Spinal cord (tissue), 10 donors: ENCODE measurements around the gene TEX50. TPM values are rescaled to one million over a fixed set of nuclear protein-coding genes. Genes with fewer than 3 reads are reported as not detected.
"Not testable (repeated sequence)": the region's sequence is repeated elsewhere in the genome, so short reads cannot be mapped to it uniquely, and the experiment has no call there.

ENCODE experiments used
- DNase-seq, 6 donors: peaks; one replicate each; pipeline versions ENCODE4 v3.0.0 to v3.0.0-alpha.2; 2013 to 2015; ENCODE audit warnings: low spot score in 6 of 6, low read depth in 4 of 6
- H3K27ac ChIP-seq: one replicate; pipeline ENCODE4 v1.5.1; 2013; ENCODE audit warnings: low read depth, low read length, control low read depth
- H3K27me3 ChIP-seq: one replicate; pipeline ENCODE4 v1.6.1; 2013; ENCODE audit warnings: low read length; ENCODE audit not compliant: control insufficient read depth, insufficient read depth
- H3K36me3 ChIP-seq: one replicate; pipeline ENCODE4 v1.6.1; 2013; ENCODE audit warnings: low read length; ENCODE audit not compliant: control insufficient read depth, insufficient read depth
- H3K4me1 ChIP-seq: one replicate; pipeline ENCODE4 v1.6.1; 2013; ENCODE audit warnings: low read length; ENCODE audit not compliant: control insufficient read depth, insufficient read depth
- H3K4me3 ChIP-seq: one replicate; pipeline ENCODE4 v1.5.1; 2013; ENCODE audit warnings: low read depth, low read length, control low read depth
- H3K9me3 ChIP-seq: one replicate; pipeline ENCODE4 v1.6.1; 2013; ENCODE audit warnings: low read length; ENCODE audit not compliant: control insufficient read depth, insufficient read depth
- WGBS: methylation state at CpG from one replicate; pipeline ENCODE4 v1.1.5; 2013; ENCODE audit warnings: missing lambda C conversion rate; ENCODE audit not compliant: insufficient coverage; 5-methylcytosine and 5-hydroxymethylcytosine counted together
- long read RNA-seq, 4 donors: transcript quantifications; one replicate each; lab custom pipeline, GENCODE V29; 2026
- polyA plus RNA-seq, 2 donors: library from polyadenylated mRNA; unstranded; fragments of 120-200 nt; gene quantifications; one replicate each; pipeline ENCODE4 v1.2.1, GENCODE V29; 2013; ENCODE audit not compliant: insufficient read length in 2 of 2
- total RNA-seq, 2 donors: library from RNA; depleted of rRNA in 1 of 2; stranded (reverse); fragments of 120-200 nt in 1 of 2; fragments of >200 nt in 1 of 2; gene quantifications; one replicate each; pipeline versions ENCODE4 v1.2.3 to v1.2.4, GENCODE V29; 2013 to 2014
- donor health status: healthy.

Gene TEX50, protein sequence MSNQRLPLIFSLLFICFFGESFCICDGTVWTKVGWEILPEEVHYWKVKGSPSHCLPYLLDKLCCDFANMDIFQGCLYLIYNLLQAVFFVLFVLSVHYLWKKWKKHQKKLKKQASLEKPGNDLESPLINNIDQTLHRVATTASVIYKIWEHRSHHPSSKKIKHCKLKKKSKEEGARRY
- total RNA-seq (not detected), polyA plus RNA-seq (not detected)
- long read RNA-seq, donor 1, result 0 reads
- long read RNA-seq, donor 2, result 0 reads
- long read RNA-seq, donor 3, result 0 reads
- long read RNA-seq, donor 4, result 0 reads

DNA sequence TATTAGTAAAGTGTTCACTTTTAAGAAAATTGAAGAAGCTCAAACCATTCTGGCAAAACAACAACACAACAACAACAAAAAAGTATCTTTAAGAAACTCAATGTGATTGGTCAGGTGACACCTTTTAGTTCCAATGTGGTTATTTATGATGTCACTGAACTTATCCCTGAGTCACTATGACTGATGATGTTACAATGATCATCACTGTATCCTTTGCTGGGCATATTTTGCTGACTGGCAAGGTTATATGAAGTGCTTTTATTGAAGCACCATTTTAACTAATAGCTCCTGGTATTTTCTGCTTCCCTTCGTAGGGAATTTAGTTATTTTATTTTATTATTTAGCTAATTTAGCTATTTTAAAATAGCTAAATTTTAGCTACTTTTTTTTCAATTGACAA lies at the start of gene TEX50:
Gene TEX50 (plus strand): TSS at position 223 of the 400 bp plus-strand sequence. CDS start 184 bp downstream, outside the sequence.
- H3K27ac ChIP-seq, result no peak within 1 kb of the TSS
- no peak for DNase-seq
- H3K36me3 ChIP-seq, result no peaks in the 10 kb centered on the region
- H3K9me3 ChIP-seq, result no peaks in the 10 kb centered on the region
- H3K4me1 ChIP-seq, result no peaks in the 10 kb centered on the region
- H3K27me3 ChIP-seq, result no peaks in the 10 kb centered on the region
- WGBS, result no CpG with 5 or more reads among the region's 1 CpG
- no peak within 1 kb of the TSS for H3K4me3 ChIP-seq

DNA sequence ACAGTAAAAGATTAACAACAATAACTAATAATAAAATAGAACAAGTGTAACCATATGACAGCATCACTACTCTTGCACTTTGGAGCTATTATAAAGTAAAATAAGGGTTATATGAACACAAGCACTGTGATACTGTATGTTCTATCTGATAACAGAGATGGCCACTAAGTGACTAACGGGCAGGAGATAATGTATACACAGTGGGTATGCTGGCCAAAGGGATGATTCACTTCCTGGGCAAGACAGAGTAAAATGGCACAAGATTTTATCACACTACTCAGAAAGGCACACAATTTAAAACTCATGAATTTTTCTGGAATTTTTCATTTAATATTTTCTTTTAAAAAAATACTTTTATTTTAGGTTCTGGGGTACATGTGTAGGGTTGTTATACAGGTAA lies 44.6 kb upstream of the TEX50 start:
- Histone ChIP-seq H3K27me3 (no peaks in the 10 kb centered on the region), H3K4me1 (no peaks in the 10 kb centered on the region), H3K4me3 (no peak overlapping the region), H3K36me3 (no peaks in the 10 kb centered on the region), H3K9me3 (peaks cover 4% of the 10 kb centered on the region), H3K27ac (no peak overlapping the region)
- no peak for DNase-seq
- WGBS, result no CpG with 5 or more reads among the region's 1 CpG

DNA sequence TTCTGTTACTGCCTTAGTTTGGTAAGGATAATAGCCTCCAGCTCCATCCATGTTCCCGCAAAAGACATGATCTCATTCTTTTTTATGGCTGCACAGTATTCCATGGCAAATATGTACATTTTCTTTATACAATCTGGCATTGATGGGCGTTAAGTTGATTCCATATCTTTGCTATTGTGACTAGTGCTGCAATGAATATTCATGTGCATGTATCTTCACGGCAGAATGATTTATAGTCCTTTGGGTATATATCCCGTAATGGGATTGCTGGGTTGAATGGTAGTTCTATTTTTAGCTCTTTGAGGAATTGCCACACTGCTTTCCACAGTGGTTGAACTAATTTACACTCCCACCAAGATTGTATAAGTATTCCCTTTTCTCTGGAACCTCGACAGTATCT lies 44.0 kb upstream of the TEX50 start:
- no CpG with 5 or more reads among the region's 5 CpGs for WGBS
- H3K9me3 ChIP-seq, H3K4me3 ChIP-seq, DNase-seq, H3K4me1 ChIP-seq, H3K36me3 ChIP-seq, H3K27ac ChIP-seq, H3K27me3 ChIP-seq: not testable (repeated sequence)

DNA sequence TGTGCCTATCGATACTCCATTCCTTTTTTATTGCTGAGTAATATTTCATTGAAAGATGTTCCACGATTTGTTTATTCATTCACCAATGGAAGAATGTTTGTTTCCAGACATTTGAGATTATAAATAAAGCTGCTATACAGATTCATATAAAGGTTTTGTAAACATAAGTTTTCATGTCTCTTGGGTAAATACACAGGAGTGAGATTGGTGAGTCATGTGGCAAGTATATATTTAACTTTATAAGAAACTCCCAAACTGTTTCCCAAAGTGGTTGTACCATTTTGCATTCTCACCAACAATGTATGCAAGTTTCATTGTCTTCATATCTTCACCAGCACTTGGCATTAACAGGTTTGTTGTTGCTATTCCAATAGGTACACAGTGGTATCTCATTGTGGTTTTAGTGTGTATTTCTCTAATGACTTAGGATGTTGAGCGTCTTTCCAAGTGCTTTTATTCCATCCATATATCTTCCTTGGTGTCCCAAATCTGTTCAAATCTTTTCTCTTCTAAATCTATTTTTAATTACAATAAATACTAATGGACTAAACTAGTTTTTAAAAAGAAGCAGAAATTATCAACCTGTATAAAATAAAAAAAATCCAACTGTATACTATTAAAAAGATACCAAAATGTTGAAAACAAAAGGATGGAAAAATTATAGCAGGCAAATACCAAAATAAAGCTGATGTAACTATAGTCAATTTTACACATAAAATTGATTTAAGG lies 38.9 kb upstream of the TEX50 start:
- no peak overlapping the region for H3K27ac ChIP-seq
- no peaks in the 10 kb centered on the region for H3K27me3 ChIP-seq
- H3K4me1 ChIP-seq, result no peaks in the 10 kb centered on the region
- no peak for DNase-seq
- H3K4me3 ChIP-seq, result no peak overlapping the region
- peaks cover 6% of the 10 kb centered on the region for H3K9me3 ChIP-seq
- no peaks in the 10 kb centered on the region for H3K36me3 ChIP-seq
- no CpG with 5 or more reads among the region's 3 CpGs for WGBS

DNA sequence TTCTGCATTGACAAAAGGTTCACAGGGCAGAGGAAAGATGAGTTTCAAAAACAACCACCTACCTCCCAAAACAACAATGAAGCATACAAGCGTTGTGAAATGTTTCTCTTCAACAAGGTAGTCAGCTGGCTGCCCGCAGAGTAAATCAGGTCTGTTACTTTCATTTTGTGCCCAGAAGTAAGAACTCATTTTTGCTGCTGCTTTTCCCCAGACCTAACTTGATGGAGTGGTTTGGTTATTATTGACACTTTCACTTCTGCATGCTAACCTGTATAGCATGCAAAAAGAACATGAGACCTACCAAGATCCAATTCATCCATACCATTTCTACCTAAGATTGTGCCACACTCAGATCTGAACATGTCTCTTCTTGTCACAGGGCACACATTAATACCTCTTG lies 33.5 kb upstream of the TEX50 start:
- H3K27ac ChIP-seq, result no peak overlapping the region
- no CpG with 5 or more reads among the region's 2 CpGs for WGBS
- H3K36me3 ChIP-seq, result no peaks in the 10 kb centered on the region
- H3K4me3 ChIP-seq, result no peak overlapping the region
- H3K4me1 ChIP-seq, result no peaks in the 10 kb centered on the region
- DNase-seq, result no peak
- no peaks in the 10 kb centered on the region for H3K27me3 ChIP-seq
- H3K9me3 ChIP-seq, result no peaks in the 10 kb centered on the region

DNA sequence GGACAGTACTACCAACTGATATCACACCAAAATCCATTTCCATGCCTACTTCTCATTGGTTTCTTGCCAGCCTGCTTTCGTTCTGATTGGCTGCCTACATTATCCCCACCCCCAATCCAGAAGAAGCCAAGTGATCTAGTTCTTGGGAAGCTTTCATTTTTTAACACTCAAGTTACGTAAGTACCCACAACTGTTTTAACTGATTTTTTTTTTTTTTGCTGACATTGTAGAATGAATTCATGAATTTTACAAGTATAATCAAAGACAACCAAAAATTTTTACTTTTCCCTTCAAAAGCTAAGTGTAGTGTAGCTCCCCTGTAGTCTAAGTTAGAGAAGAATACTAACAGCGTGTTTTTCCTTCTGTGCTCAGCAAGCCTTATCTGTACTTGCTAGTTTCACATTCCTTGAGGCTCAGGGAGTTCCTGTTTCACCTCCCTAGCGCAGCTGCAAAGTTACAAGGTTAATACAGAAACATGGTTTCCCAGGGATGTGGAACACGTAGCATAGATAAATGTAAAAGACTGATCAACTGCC lies 32.0 kb upstream of the TEX50 start, which contains the start of gene SLC9C2:
Gene SLC9C2 (minus strand): TSS at position 17 of the 536 bp plus-strand sequence. CDS start 1,296 bp downstream, outside the sequence.
- Histone ChIP-seq H3K27me3 (no peaks in the 10 kb centered on the region), H3K9me3 (no peaks in the 10 kb centered on the region), H3K36me3 (no peaks in the 10 kb centered on the region), H3K4me1 (no peaks in the 10 kb centered on the region), H3K4me3 (no peak within 1 kb of the TSS), H3K27ac (no peak within 1 kb of the TSS)
- DNase-seq, result peak in 1 of 6 donors; percentile 2
- 93% methylated on average over 3 of the region's 5 CpGs for WGBS

DNA sequence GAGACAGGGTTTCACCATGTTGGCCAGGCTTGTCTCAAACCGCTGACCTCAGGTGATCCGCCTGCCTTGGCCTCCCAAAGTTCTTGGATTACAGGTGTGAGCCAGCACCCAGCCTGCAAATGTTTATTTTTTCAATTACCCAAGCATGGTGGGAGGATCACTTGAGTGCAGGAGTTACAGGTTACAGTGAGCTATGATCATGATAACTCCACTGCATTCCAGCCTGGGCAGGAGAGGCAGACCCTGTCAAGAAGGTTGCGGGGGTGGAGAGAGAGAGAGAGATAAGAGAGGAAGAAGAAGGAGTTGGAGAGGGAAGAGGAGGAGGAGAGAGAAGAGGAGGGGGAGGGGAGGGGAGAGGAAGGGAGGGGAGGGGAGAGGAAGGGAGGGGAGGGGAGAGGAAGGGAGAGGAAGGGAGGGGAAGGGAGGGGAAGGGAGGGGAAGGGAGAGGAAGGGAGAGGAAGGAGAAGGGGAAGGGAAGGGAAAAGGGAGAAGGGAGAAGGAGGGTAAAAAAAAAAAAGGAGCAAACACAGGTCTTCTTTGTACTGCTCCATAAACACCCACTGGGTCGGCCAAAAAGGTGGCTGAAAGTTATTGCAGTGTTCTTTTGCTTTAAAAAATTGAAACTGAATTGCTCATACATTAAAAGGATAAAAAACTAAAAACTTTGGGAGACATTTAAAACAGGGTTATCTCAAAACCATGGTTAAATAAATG lies 26.5 kb upstream of the TEX50 start:
- Histone ChIP-seq H3K27me3 (no peaks in the 10 kb centered on the region), H3K27ac (no peak overlapping the region), H3K4me3 (no peak overlapping the region), H3K36me3 (peaks cover 3% of the 10 kb centered on the region), H3K4me1 (no peaks in the 10 kb centered on the region), H3K9me3 (no peaks in the 10 kb centered on the region)
- WGBS, result 93% methylated on average over 2 of the region's 4 CpGs
- DNase-seq, result no peak

DNA sequence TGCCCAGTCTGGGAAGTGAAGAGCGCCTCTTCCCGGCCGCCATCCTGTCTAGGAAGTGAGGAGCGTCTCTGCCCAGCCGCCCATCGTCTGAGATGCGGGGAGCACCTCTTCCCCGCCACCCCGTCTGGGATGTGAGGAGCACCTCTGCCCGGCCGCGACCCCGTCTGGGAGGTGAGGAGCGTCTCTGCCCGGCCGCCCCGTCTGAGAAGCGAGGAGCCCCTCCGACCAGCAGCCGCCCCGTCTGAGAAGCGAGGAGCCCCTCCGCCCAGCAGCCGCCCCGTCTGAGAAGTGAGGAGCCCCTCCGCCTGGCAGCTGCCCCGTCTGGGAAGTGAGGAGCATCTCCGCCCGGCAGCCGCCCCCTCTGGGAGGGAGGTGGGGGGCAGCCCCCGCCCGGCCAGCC lies 22.1 kb upstream of the TEX50 start:
- not testable (repeated sequence) for DNase-seq, H3K36me3 ChIP-seq, H3K27me3 ChIP-seq, H3K4me1 ChIP-seq, H3K27ac ChIP-seq, H3K4me3 ChIP-seq, H3K9me3 ChIP-seq
- WGBS, result 96% methylated on average over 22 of the region's 32 CpGs

DNA sequence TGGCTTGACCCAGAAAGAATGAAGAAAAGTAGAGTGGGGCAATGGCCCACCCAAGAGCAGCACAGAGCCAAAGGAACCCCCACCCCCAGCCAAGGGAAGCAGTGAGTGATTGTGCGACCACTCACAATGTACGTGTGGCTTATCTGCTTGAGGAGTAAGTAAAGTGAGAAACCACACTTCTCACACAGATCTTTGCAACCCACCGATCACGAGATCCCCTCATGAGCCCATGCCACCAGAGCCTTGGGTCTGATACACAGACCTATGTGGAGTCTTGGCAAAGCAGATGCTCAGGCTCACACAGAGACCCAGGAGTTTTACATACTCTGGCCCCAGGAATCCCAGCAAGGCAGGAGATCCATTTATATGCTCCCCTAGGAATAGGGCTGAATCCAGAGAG lies 18.3 kb upstream of the TEX50 start:
- no peak for DNase-seq
- Histone ChIP-seq H3K4me3 (no peak overlapping the region), H3K36me3 (no peaks in the 10 kb centered on the region), H3K4me1 (no peaks in the 10 kb centered on the region), H3K27me3 (no peaks in the 10 kb centered on the region), H3K9me3 (peaks cover 3% of the 10 kb centered on the region), H3K27ac (no peak overlapping the region)
- 100% methylated on average over 2 of the region's 4 CpGs for WGBS
